Glutamatergic neuron (in vitro differentiated cells): ENCODE results near the gene CDR2. TPM values are rescaled to one million over a fixed set of nuclear protein-coding genes. Genes with fewer than 3 reads are reported as not detected.
"Not testable (repeated sequence)": the region's sequence is repeated elsewhere in the genome, so short reads cannot be mapped to it uniquely, and the experiment has no call there.

Experiments used
- DNase-seq: peaks from one replicate; pipeline ENCODE4 v3.0.0; 2022
- H3K27ac Mint-ChIP-seq: one replicate; pipeline ENCODE4 v1.8.0; 2020; ENCODE audit warnings: mild to moderate bottlenecking, mixed read lengths, inconsistent platforms; ENCODE audit not compliant: unreplicated experiment
- H3K27me3 Mint-ChIP-seq: one replicate; pipeline ENCODE4 v1.8.0; 2020; ENCODE audit warnings: mild to moderate bottlenecking, moderate library complexity, mixed read lengths, inconsistent platforms; ENCODE audit not compliant: unreplicated experiment
- H3K36me3 Mint-ChIP-seq: one replicate; pipeline ENCODE4 v1.8.0; 2020; ENCODE audit warnings: mild to moderate bottlenecking, mixed read lengths, inconsistent platforms; ENCODE audit not compliant: unreplicated experiment
- H3K4me1 Mint-ChIP-seq: one replicate; pipeline ENCODE4 v1.8.0; 2020; ENCODE audit warnings: mild to moderate bottlenecking, low read depth, mixed read lengths, inconsistent platforms; ENCODE audit not compliant: unreplicated experiment
- H3K4me3 Mint-ChIP-seq: one replicate; pipeline ENCODE4 v1.8.0; 2020; ENCODE audit warnings: mild to moderate bottlenecking, mixed read lengths, inconsistent platforms; ENCODE audit not compliant: unreplicated experiment
- H3K9me3 Mint-ChIP-seq: one replicate; pipeline ENCODE4 v1.8.0; 2020; ENCODE audit warnings: mild to moderate bottlenecking, moderate library complexity, mixed read lengths, inconsistent platforms; ENCODE audit not compliant: unreplicated experiment
- CTCF ChIP-seq: fragments of 200-600 bp; sonication (generic); IDR thresholded peaks from one replicate; pipeline ENCODE4 v1.5.0; 2021; ENCODE audit not compliant: partially characterized antibody, unreplicated experiment
- total RNA-seq: library from RNA; stranded (reverse); fragmentation: NEBNext Ultra II Directional; extraction: Animal tissue kit (Norgen Biotek cat#: 25700); gene quantifications from one replicate; pipeline ENCODE4 v1.2.1, GENCODE V29; 2021; ENCODE audit not compliant: unreplicated experiment

Gene CDR2
- total RNA-seq, 1 donor from 2014 or later: 8.5 TPM

GRCh38 chr16:22355487-22355908 lies 18.9 kb downstream of the CDR2 start:
- Mint-ChIP-seq H3K9me3 (no peaks in the 10 kb centered on the region), H3K27ac (no peak overlapping the region), H3K4me3 (no peak overlapping the region), H3K4me1 (peaks cover 16% of the 10 kb centered on the region), H3K36me3 (no peaks in the 10 kb centered on the region), H3K27me3 (no peaks in the 10 kb centered on the region)
- no peak for TF ChIP-seq CTCF
- DNase-seq: no peak

GRCh38 chr16:22353933-22354541 lies 20.4 kb downstream of the CDR2 start:
- no peaks in the 10 kb centered on the region for H3K27me3 Mint-ChIP-seq
- H3K4me3 Mint-ChIP-seq: no peak overlapping the region
- peaks cover 11% of the 10 kb centered on the region for H3K4me1 Mint-ChIP-seq
- no peak for DNase-seq
- TF ChIP-seq CTCF: no peak
- no peaks in the 10 kb centered on the region for H3K9me3 Mint-ChIP-seq
- no peak overlapping the region for H3K27ac Mint-ChIP-seq
- H3K36me3 Mint-ChIP-seq: no peaks in the 10 kb centered on the region

- Mint-ChIP-seq H3K4me1 (peaks cover 11% of the 10 kb centered on the region), H3K4me3 (no peak overlapping the region), H3K27ac (no peak overlapping the region), H3K36me3 (no peaks in the 10 kb centered on the region), H3K9me3 (no peaks in the 10 kb centered on the region), H3K27me3 (no peaks in the 10 kb centered on the region)
- no peak for TF ChIP-seq CTCF
- no peak for DNase-seq
Observed at GRCh38 chr16:22353191-22353919, 21.1 kb downstream of the CDR2 start.

- H3K9me3 Mint-ChIP-seq: no peaks in the 10 kb centered on the region
- H3K27me3 Mint-ChIP-seq: no peaks in the 10 kb centered on the region
- no peak overlapping the region for H3K4me3 Mint-ChIP-seq
- no peaks in the 10 kb centered on the region for H3K36me3 Mint-ChIP-seq
- H3K4me1 Mint-ChIP-seq: peaks cover 9% of the 10 kb centered on the region
- DNase-seq: no peak
- no peak for TF ChIP-seq CTCF
- H3K27ac Mint-ChIP-seq: no peak overlapping the region
Observed at GRCh38 chr16:22352723-22353122, 21.7 kb downstream of the CDR2 start.

- peaks cover 6% of the 10 kb centered on the region for H3K4me1 Mint-ChIP-seq
- no peak overlapping the region for H3K4me3 Mint-ChIP-seq
- H3K36me3 Mint-ChIP-seq: no peaks in the 10 kb centered on the region
- no peaks in the 10 kb centered on the region for H3K27me3 Mint-ChIP-seq
- no peaks in the 10 kb centered on the region for H3K9me3 Mint-ChIP-seq
- TF ChIP-seq CTCF: no peak
- DNase-seq: no peak
- no peak overlapping the region for H3K27ac Mint-ChIP-seq
Observed at GRCh38 chr16:22352140-22352539, 22.3 kb downstream of the CDR2 start.

GRCh38 chr16:22351017-22351416 lies 23.4 kb downstream of the CDR2 start:
- H3K27me3 Mint-ChIP-seq, H3K36me3 Mint-ChIP-seq, H3K4me1 Mint-ChIP-seq, DNase-seq, H3K27ac Mint-ChIP-seq, H3K9me3 Mint-ChIP-seq, H3K4me3 Mint-ChIP-seq: not testable (repeated sequence)
